Measurements from ENCODE around the gene QRFP. TPM values are rescaled to one million over a fixed set of nuclear protein-coding genes. Genes with fewer than 3 reads are reported as not detected.

The QRFP gene
- total and polyA plus RNA-seq, 2 of the 8 experiments (the other 6 are each of a cell fraction or from before 2014, with no cell fraction given): not detected

GRCh38 chr9:130898552-130898852 is 1.9 kb upstream of the QRFP start:
- Histone ChIP-seq H3K27me3 (replicated peaks in 1 of 4; ENCODE audit: control insufficient read depth in 3 of 4, extremely low read depth in 1 of 4, insufficient read depth in 3 of 4, low read length in 3 of 4) (no peaks in the 10 kb centered on the region), H2BK120ac (replicated peaks; ENCODE audit: low read depth, low read length) (no peak overlapping the region), H2BK15ac (ENCODE audit: low read length) (no peak overlapping the region), H3K4me2 (ENCODE audit: insufficient read depth in 1 of 2, low read depth in 2 of 2, low read length in 2 of 2) (no peak overlapping the region), H3K79me1 (ENCODE audit: low read depth, low read length) (no peaks in the 10 kb centered on the region), H3K27ac (ENCODE audit: low read depth, low read length) (no peak overlapping the region), H3K9ac (replicated peaks in 1 of 4; ENCODE audit: extremely low read depth in 1 of 4, low read depth in 3 of 4, low read length in 3 of 4) (no peak overlapping the region), H4K5ac (ENCODE audit: insufficient read length, low read depth, low read length) (no peak overlapping the region), H3K23ac (ENCODE audit: insufficient read length) (no peak overlapping the region), H4K20me1 (replicated peaks in 1 of 2; ENCODE audit: control insufficient read depth in 1 of 2, insufficient read depth in 2 of 2, low read length in 2 of 2) (peaks cover 0 to 1% of the 10 kb centered on the region in 2 experiments), H2AFZ (ENCODE audit: low read length) (no peak overlapping the region), H3K18ac (ENCODE audit: extremely low read depth, low read length) (no peak overlapping the region), H2BK5ac (ENCODE audit: low read depth, low read length) (no peak overlapping the region), H3K14ac (ENCODE audit: insufficient read length) (no peak overlapping the region), H2BK12ac (ENCODE audit: low read depth, low read length) (no peak overlapping the region), H2BK20ac (ENCODE audit: low read length) (no peak overlapping the region), H4K91ac (replicated peaks; ENCODE audit: insufficient read length, low read length) (no peak overlapping the region), H3K9me3 (ENCODE audit: insufficient read depth in 2 of 2, low read depth in 1 of 2, low read length in 1 of 2) (no peaks in the 10 kb centered on the region), H2AK5ac (ENCODE audit: low read depth, low read length) (no peak overlapping the region), H3K4ac (replicated peaks; ENCODE audit: insufficient read length, low read depth, low read length) (no peak overlapping the region), H3K4me3 (ENCODE audit: extremely low read depth in 1 of 4, insufficient read depth in 2 of 4, low read depth in 3 of 4, low read length in 4 of 4) (no peak overlapping the region), H3K56ac (replicated peaks; ENCODE audit: insufficient read length, low read depth, low read length) (no peak overlapping the region), H4K8ac (ENCODE audit: extremely low read depth, insufficient read depth, low read length) (no peak overlapping the region), H3K36me3 (ENCODE audit: control insufficient read depth in 2 of 4, insufficient read depth in 4 of 4, low read length in 3 of 4) (no peaks in the 10 kb centered on the region), H3K4me1 (replicated peaks in 1 of 4; ENCODE audit: control insufficient read depth in 3 of 4, insufficient read depth in 4 of 4, low read length in 3 of 4) (peaks cover 0 to 3% (median 0%) of the 10 kb centered on the region in 4 experiments; a peak in 3 of 7 replicates), H3K23me2 (ENCODE audit: low read depth, low read length) (no peaks in the 10 kb centered on the region), H3K79me2 (ENCODE audit: control insufficient read depth in 1 of 2, insufficient read depth in 2 of 2, low read length in 2 of 2) (no peaks in the 10 kb centered on the region)
- POLR2A ChIA-PET (ENCODE audit: partially characterized antibody): no interaction called here
- CTCF ChIA-PET (ENCODE audit: partially characterized antibody): no interaction called here
- no peak for DNase-seq (ENCODE audit: low read depth in 1 of 2, low spot score in 2 of 2)
- 100% methylated on average over 1 of the region's 4 CpGs; no CpG with 5 or more reads in 1 of the 2 experiments for WGBS, 2 experiments (ENCODE audit: extremely low coverage in 1 of 2, insufficient coverage in 1 of 2, insufficient read length in 1 of 2, insufficient replicate concordance in 2 of 2, low coverage in 1 of 2, low lambda C conversion rate in 2 of 2, missing lambda C conversion rate in 1 of 2)
- no peak for FAIRE-seq
- TF ChIP-seq HDAC6 (IDR thresholded peaks at IDR 0.05; ENCODE audit: low read depth, low read length) (no peak), SUZ12 (IDR thresholded peaks at IDR 0.05; ENCODE audit: low read length) (no peak), GABPA (IDR thresholded peaks at IDR 0.05; ENCODE audit: borderline replicate concordance, insufficient read depth, low read length) (no peak), BRCA1 (IDR thresholded peaks at IDR 0.05; ENCODE audit: low read depth, low read length) (no peak), CREB1 (IDR thresholded peaks at IDR 0.05) (no peak), JUN (IDR thresholded peaks at IDR 0.05; ENCODE audit: low read depth, low read length) (no peak), KDM5A (IDR thresholded peaks at IDR 0.05; ENCODE audit: low read length) (no peak), EP300 (IDR thresholded peaks at IDR 0.05; ENCODE audit: borderline replicate concordance in 1 of 2, low read depth in 2 of 2, low read length in 2 of 2) (no peak), GTF2F1 (IDR thresholded peaks at IDR 0.05; ENCODE audit: borderline replicate concordance, low read depth, low read length) (no peak), KDM4A (IDR thresholded peaks at IDR 0.05; ENCODE audit: low read depth, low read length, severe bottlenecking) (no peak), TEAD4 (IDR thresholded peaks at IDR 0.05; ENCODE audit: low read depth, low read length) (no peak), YY1 (IDR thresholded peaks at IDR 0.05; ENCODE audit: low read depth, low read length) (no peak), TAF7 (optimal IDR thresholded peaks at IDR 0.05; ENCODE audit: borderline replicate concordance, low read depth, low read length) (no peak), BCL11A (IDR thresholded peaks at IDR 0.05; ENCODE audit: low read depth in 2 of 2, low read length in 2 of 2) (no peak), HDAC2 (IDR thresholded peaks at IDR 0.05; ENCODE audit: borderline replicate concordance in 1 of 2, low read depth in 2 of 2, low read length in 2 of 2) (no peak), ASH2L (IDR thresholded peaks at IDR 0.05; ENCODE audit: low read length) (no peak)

All from H1 (cell line).